HCT116 (cell line): ENCODE results near the gene ARSG.

Experiments
- EGR1 ChIP-seq: IDR thresholded peaks from 2 replicates; pipeline ENCODE4 v1.6.1; 2012; ENCODE audit warnings: low read depth
- ELF1 ChIP-seq: IDR thresholded peaks from 2 replicates; pipeline ENCODE4 v1.6.1; 2012; ENCODE audit warnings: low read depth, borderline replicate concordance
- EZH2 ChIP-seq: fragments of 200-600 bp; sonication (generic); IDR thresholded peaks from 2 replicates; pipeline ENCODE4 v1.6.1; 2017; ENCODE audit warnings: antibody characterized with exemption, mixed run types
- EZH2phosphoT487 ChIP-seq: fragments of 200-600 bp; IDR thresholded peaks from 2 replicates; pipeline ENCODE4 v1.6.1; 2018; ENCODE audit warnings: antibody characterized with exemption, borderline replicate concordance
- POLR2AphosphoS5 ChIP-seq: IDR thresholded peaks from 2 replicates; pipeline ENCODE4 v1.6.1; 2011; ENCODE audit warnings: mild to moderate bottlenecking, low read depth, low read length, moderate library complexity
- SP1 ChIP-seq: IDR thresholded peaks from 2 replicates; pipeline ENCODE4 v1.6.1; 2012; ENCODE audit warnings: low read depth
- SRF ChIP-seq: IDR thresholded peaks from 2 replicates; pipeline ENCODE4 v1.6.1; 2012; ENCODE audit warnings: low read depth
- TCF7L2 ChIP-seq: IDR thresholded peaks from 2 replicates; pipeline ENCODE4 v1.7.0; 2011; ENCODE audit warnings: borderline replicate concordance, inconsistent platforms; ENCODE audit not compliant: insufficient read depth, insufficient read length; ENCODE audit errors: extremely low read depth
- ZFX ChIP-seq: fragments of 450-650 bp; IDR thresholded peaks from 2 replicates; pipeline ENCODE4 v1.6.1; 2017
- TF ChIP-seq, protein P1 (sequence below), 3 experiments: fragments of 200-600 bp in 1 of 3; sonication (generic) in 1 of 3; IDR thresholded peaks in 2 of 3; conservative IDR thresholded peaks in 1 of 3; 2 replicates each; pipeline ENCODE4 v1.5.1; 2012 to 2017; ENCODE audit warnings: low read depth in 2 of 3, low read length in 2 of 3, antibody characterized with exemption in 1 of 3, borderline replicate concordance in 1 of 3, control low read depth in 1 of 3, mild to moderate bottlenecking in 1 of 3, mixed read lengths in 1 of 3, mixed run types in 1 of 3, moderate library complexity in 1 of 3; ENCODE audit not compliant: insufficient read depth in 1 of 3
- TF ChIP-seq, protein P2 (sequence below): IDR thresholded peaks from 2 replicates; pipeline ENCODE4 v1.6.1; 2012; ENCODE audit warnings: low read depth
- TF ChIP-seq, protein P3 (sequence below): IDR thresholded peaks from 2 replicates; pipeline ENCODE4 v1.6.1; 2012

DNA sequence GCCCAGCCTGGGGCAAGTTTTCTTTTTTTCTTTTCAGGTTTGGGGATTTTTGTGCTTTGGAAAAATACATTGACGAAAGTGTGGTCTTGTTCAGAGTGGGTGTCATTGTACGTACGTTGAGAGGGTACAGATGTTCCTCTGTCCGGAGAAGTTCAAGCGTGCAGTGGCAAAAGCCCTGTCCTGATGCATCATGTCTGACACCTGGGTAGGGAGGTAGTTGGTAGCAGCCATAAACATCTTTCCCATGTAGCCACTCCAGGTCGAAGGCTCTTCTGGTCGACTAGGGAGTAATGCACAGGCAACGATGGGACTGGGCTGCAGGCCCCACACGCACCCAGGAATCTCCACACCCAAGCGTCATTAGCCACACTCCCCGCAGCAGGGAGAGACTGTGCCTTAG lies 138.6 kb downstream of the ARSG start:
- TF ChIP-seq SP1: no peak
- no peak for TF ChIP-seq EZH2phosphoT487
- TF ChIP-seq EZH2: no peak
- TF ChIP-seq, protein P1, sequence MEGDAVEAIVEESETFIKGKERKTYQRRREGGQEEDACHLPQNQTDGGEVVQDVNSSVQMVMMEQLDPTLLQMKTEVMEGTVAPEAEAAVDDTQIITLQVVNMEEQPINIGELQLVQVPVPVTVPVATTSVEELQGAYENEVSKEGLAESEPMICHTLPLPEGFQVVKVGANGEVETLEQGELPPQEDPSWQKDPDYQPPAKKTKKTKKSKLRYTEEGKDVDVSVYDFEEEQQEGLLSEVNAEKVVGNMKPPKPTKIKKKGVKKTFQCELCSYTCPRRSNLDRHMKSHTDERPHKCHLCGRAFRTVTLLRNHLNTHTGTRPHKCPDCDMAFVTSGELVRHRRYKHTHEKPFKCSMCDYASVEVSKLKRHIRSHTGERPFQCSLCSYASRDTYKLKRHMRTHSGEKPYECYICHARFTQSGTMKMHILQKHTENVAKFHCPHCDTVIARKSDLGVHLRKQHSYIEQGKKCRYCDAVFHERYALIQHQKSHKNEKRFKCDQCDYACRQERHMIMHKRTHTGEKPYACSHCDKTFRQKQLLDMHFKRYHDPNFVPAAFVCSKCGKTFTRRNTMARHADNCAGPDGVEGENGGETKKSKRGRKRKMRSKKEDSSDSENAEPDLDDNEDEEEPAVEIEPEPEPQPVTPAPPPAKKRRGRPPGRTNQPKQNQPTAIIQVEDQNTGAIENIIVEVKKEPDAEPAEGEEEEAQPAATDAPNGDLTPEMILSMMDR (IDR thresholded peaks at IDR 0.05 in 2 of 3, conservative IDR thresholded peaks at IDR 0.05 in 1 of 3; ENCODE audit: borderline replicate concordance in 1 of 3, insufficient read depth in 1 of 3, low read depth in 2 of 3, low read length in 2 of 3): no peak
- no peak for TF ChIP-seq TCF7L2
- TF ChIP-seq, protein P2, sequence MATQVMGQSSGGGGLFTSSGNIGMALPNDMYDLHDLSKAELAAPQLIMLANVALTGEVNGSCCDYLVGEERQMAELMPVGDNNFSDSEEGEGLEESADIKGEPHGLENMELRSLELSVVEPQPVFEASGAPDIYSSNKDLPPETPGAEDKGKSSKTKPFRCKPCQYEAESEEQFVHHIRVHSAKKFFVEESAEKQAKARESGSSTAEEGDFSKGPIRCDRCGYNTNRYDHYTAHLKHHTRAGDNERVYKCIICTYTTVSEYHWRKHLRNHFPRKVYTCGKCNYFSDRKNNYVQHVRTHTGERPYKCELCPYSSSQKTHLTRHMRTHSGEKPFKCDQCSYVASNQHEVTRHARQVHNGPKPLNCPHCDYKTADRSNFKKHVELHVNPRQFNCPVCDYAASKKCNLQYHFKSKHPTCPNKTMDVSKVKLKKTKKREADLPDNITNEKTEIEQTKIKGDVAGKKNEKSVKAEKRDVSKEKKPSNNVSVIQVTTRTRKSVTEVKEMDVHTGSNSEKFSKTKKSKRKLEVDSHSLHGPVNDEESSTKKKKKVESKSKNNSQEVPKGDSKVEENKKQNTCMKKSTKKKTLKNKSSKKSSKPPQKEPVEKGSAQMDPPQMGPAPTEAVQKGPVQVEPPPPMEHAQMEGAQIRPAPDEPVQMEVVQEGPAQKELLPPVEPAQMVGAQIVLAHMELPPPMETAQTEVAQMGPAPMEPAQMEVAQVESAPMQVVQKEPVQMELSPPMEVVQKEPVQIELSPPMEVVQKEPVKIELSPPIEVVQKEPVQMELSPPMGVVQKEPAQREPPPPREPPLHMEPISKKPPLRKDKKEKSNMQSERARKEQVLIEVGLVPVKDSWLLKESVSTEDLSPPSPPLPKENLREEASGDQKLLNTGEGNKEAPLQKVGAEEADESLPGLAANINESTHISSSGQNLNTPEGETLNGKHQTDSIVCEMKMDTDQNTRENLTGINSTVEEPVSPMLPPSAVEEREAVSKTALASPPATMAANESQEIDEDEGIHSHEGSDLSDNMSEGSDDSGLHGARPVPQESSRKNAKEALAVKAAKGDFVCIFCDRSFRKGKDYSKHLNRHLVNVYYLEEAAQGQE: no peak
- no peak for TF ChIP-seq ZFX
- no peak for TF ChIP-seq ELF1
- no peak for TF ChIP-seq SRF
- TF ChIP-seq, protein P3, sequence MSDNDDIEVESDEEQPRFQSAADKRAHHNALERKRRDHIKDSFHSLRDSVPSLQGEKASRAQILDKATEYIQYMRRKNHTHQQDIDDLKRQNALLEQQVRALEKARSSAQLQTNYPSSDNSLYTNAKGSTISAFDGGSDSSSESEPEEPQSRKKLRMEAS: no peak
- no peak for TF ChIP-seq POLR2AphosphoS5
- TF ChIP-seq EGR1: no peak
